CD4-positive, CD25-positive, alpha-beta regulatory T cell (primary cell): ENCODE measurements around the gene RRAD. TPM values are rescaled to one million over a fixed set of nuclear protein-coding genes. Genes with fewer than 3 reads are reported as not detected.
A peak's percentile ranks its signal among the peaks of the same experiment; 100 is the strongest.

Experiments
- ATAC-seq, 2 donors: fragments of 150-1000 bp; cut with Tn5 transposase; one replicate each; pipeline ENCODE4 v1.10.0; 2021; ENCODE audit warnings: low read depth in 2 of 2, moderate number of reproducible peaks in 2 of 2, moderate library complexity in 1 of 2
- DNase-seq, 3 donors: peaks; one replicate each; pipeline versions ENCODE4 v3.0.0 to v3.0.0-alpha.2; 2012 to 2022; ENCODE audit warnings: mixed read lengths in 1 of 3
- H3K27ac ChIP-seq: one replicate; pipeline ENCODE4 v1.7.0; 2013; ENCODE audit warnings: mild to moderate bottlenecking, low read length; ENCODE audit not compliant: insufficient read depth, poor library complexity, severe bottlenecking
- H3K27me3 ChIP-seq: one replicate; pipeline ENCODE4 v1.7.0; 2013; ENCODE audit warnings: low read length; ENCODE audit not compliant: control insufficient read depth, insufficient read depth
- H3K36me3 ChIP-seq: one replicate; pipeline ENCODE4 v1.7.0; 2013; ENCODE audit warnings: mild to moderate bottlenecking, low read length, moderate library complexity; ENCODE audit not compliant: control insufficient read depth, insufficient read depth
- H3K4me1 ChIP-seq: 2 replicates; pipeline ENCODE4 v1.7.0; 2013; ENCODE audit warnings: mild to moderate bottlenecking, low read length; ENCODE audit not compliant: insufficient read depth, control insufficient read depth, poor library complexity, severe bottlenecking
- H3K4me3 ChIP-seq: one replicate; pipeline ENCODE4 v1.7.0; 2013; ENCODE audit warnings: low read depth, mild to moderate bottlenecking, low read length, moderate library complexity
- H3K9me3 ChIP-seq, 2 experiments: 1 replicate in 1 of 2; 2 replicates in 1 of 2; pipeline ENCODE4 v1.7.0; 2013; ENCODE audit warnings: low read length in 2 of 2, mild to moderate bottlenecking in 1 of 2, moderate library complexity in 1 of 2; ENCODE audit not compliant: control insufficient read depth in 2 of 2
- H3K27ac Mint-ChIP-seq, 3 donors: one replicate each; pipeline ENCODE4 v1.8.0; 2020 to 2022; ENCODE audit warnings: mild to moderate bottlenecking in 3 of 3, mixed read lengths in 3 of 3, moderate library complexity in 2 of 3
- H3K27me3 Mint-ChIP-seq: one replicate; pipeline ENCODE4 v1.8.0; 2022; ENCODE audit warnings: mild to moderate bottlenecking, mixed read lengths
- H3K36me3 Mint-ChIP-seq: one replicate; pipeline ENCODE4 v1.8.0; 2020; ENCODE audit warnings: mixed read lengths
- H3K4me1 Mint-ChIP-seq, 4 donors: one replicate each; pipeline ENCODE4 v1.8.0; 2020 to 2022; ENCODE audit warnings: mixed read lengths in 4 of 4, mild to moderate bottlenecking in 1 of 4
- H3K4me3 Mint-ChIP-seq, 4 donors: one replicate each; pipeline ENCODE4 v1.8.0; 2020 to 2022; ENCODE audit warnings: mild to moderate bottlenecking in 4 of 4, mixed read lengths in 4 of 4, moderate library complexity in 3 of 4
- H3K9me3 Mint-ChIP-seq, 7 donors: one replicate each; pipeline ENCODE4 v1.8.0; 2020 to 2022; ENCODE audit warnings: mixed read lengths in 7 of 7, mild to moderate bottlenecking in 3 of 7, moderate library complexity in 2 of 7
- polyA plus RNA-seq, 4 donors: library from polyadenylated mRNA; unstranded; fragments of 300-500 nt; fragmentation: Illumina TruSeq; gene quantifications; one replicate each; pipeline ENCODE4 v1.2.3, GENCODE V29; 2021
- total RNA-seq: library from RNA; stranded (reverse); gene quantifications from one replicate; pipeline ENCODE4 v1.2.3, GENCODE V29; 2022

RRAD gene
- total and polyA plus RNA-seq, 5 donors from 2014 or later = 0.35 TPM; not detected in 4

DNA sequence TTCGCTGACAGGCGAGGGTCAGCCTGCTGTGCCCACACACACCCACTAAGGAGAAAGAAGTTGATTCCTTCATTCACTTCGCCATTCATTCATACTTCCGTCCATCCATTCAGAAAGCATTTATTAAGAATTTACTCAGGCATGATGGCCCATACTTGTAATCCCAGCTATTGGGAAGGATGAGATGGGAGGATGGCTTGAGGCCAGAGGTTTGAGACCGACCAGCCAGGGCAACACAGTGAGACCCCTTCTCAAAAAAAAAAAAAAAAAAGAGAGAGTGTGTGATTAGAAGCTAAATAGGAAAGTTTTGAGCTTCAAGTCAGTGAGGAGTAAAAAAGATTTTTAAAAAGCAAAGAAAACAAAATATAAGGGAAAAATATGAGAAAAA lies 18.7 kb upstream of the RRAD start:
- Mint-ChIP-seq H3K27ac (no peak overlapping the region), H3K9me3 (no peaks in the 10 kb centered on the region), H3K4me1 (peaks cover 0 to 24% (median 12%) of the 10 kb centered on the region in 4 donors), H3K27me3 (peaks cover 21% of the 10 kb centered on the region), H3K36me3 (peaks cover 23% of the 10 kb centered on the region), H3K4me3 (no peak overlapping the region)
- H3K27me3 ChIP-seq = no peaks in the 10 kb centered on the region
- H3K27ac ChIP-seq = no peak overlapping the region
- no peak overlapping the region for H3K4me3 ChIP-seq
- ATAC-seq = no peak
- peaks cover 18% of the 10 kb centered on the region for H3K4me1 ChIP-seq
- H3K9me3 ChIP-seq = no peaks in the 10 kb centered on the region
- DNase-seq = no peak
- H3K36me3 ChIP-seq = peaks cover 44% of the 10 kb centered on the region

DNA sequence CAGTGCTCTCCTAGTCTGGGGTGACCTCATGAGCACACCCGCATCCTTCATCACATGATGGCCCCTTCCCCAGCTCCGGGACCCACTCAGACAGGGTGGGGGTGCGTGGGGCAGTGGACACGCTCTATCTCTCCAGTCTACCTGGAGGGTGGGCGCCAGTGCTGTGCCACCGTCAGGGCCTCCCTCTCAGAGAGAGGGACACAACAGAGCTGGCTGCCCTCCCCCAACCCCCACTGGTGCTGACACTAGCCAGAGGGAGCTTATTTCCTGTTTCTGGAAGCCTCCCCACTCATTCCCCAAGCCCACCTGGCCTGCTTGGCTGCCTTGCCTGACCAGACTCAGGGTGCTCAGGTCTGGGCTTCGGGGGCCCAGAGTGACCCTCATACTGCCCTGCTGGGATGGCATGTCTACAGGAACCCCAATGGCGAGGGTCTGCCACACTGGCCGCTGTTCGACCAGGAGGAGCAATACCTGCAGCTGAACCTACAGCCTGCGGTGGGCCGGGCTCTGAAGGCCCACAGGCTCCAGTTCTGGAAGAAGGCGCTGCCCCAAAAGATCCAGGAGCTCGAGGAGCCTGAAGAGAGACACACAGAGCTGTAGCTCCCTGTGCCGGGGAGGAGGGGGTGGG lies 18.2 kb upstream of the RRAD start:
- no peak for ATAC-seq
- Mint-ChIP-seq H3K9me3 (no peaks in the 10 kb centered on the region), H3K27ac (no peak overlapping the region), H3K4me3 (peak overlapping the region in 1 of 4 donors; percentile 7), H3K4me1 (peaks cover 0 to 22% (median 11%) of the 10 kb centered on the region in 4 donors), H3K27me3 (peaks cover 16% of the 10 kb centered on the region), H3K36me3 (peaks cover 23% of the 10 kb centered on the region)
- Histone ChIP-seq H3K9me3 (no peaks in the 10 kb centered on the region), H3K27me3 (no peaks in the 10 kb centered on the region), H3K27ac (no peak overlapping the region), H3K36me3 (peaks cover 47% of the 10 kb centered on the region), H3K4me1 (peaks cover 13% of the 10 kb centered on the region), H3K4me3 (no peak overlapping the region)
- DNase-seq = no peak

DNA sequence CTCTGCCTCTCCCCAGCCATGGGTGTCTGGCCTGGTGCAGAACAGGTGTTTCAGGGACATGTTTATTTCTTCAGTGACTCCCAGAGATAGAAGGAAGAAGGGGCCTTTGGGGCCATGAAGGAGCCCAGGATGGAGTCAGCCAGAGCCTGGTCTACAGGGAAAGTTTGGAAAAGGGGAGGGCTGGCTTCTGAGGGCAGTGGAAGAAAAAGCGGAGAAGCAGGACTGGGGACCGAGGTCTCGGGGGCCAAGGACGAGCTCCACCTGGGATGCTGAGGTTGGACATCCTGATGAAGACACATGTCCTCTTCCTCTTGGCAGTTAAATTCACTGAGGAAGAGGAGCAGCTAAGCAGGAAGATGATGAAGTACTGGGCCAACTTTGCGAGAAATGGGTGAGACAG lies 17.6 kb upstream of the RRAD start:
- DNase-seq (no peak), ATAC-seq (no peak)
- Histone ChIP-seq H3K27ac (no peak overlapping the region), H3K27me3 (no peaks in the 10 kb centered on the region), H3K9me3 (no peaks in the 10 kb centered on the region), H3K4me1 (peaks cover 7% of the 10 kb centered on the region), H3K36me3 (peaks cover 52% of the 10 kb centered on the region), H3K4me3 (no peak overlapping the region)
- Mint-ChIP-seq H3K27ac (no peak overlapping the region), H3K4me3 (peak overlapping the region in 1 of 4 donors; percentile 7), H3K4me1 (peaks cover 0 to 20% (median 8%) of the 10 kb centered on the region in 4 donors), H3K27me3 (peaks cover 10% of the 10 kb centered on the region), H3K9me3 (no peaks in the 10 kb centered on the region), H3K36me3 (peaks cover 23% of the 10 kb centered on the region)

DNA sequence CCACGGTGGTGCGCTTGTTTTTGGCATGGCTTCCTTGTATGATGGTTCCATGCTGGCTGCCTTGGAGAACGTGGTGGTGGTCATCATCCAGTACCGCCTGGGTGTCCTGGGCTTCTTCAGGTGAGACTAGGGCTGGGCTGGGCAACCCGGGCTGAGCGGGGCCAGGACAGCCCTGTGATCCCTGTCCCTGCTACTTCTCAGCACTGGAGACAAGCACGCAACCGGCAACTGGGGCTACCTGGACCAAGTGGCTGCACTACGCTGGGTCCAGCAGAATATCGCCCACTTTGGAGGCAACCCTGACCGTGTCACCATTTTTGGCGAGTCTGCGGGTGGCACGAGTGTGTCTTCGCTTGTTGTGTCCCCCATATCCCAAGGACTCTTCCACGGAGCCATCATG lies 14.9 kb upstream of the RRAD start:
- Histone ChIP-seq H3K4me3 (no peak overlapping the region), H3K4me1 (peaks cover 16% of the 10 kb centered on the region), H3K9me3 (no peaks in the 10 kb centered on the region), H3K36me3 (peaks cover 52% of the 10 kb centered on the region), H3K27ac (no peak overlapping the region), H3K27me3 (no peaks in the 10 kb centered on the region)
- Mint-ChIP-seq H3K4me1 (peaks cover 0 to 36% (median 18%) of the 10 kb centered on the region in 4 donors), H3K4me3 (no peak overlapping the region), H3K36me3 (peaks cover 23% of the 10 kb centered on the region), H3K27me3 (no peaks in the 10 kb centered on the region), H3K9me3 (no peaks in the 10 kb centered on the region), H3K27ac (no peak overlapping the region)
- DNase-seq (no peak), ATAC-seq (no peak)

DNA sequence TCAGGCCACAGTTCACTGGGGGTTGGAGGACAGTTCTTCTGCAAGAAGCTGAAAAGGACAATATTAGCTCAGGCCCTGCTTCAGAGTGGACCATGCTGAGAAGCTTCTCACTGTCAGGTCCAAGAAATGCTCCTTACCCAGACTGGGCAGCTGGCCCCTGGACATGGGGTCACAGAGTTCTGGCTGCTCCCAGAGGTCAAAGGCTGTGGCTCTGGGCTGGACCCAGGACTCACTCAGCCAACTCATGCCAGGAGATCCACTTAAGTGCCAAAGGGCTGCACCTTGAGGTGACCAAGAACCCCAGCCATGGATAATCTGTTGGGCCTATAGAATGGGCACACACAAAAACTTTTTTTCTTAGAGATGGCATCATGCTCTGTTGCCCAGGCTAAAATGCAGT lies 14.0 kb upstream of the RRAD start:
- H3K36me3 ChIP-seq = peaks cover 52% of the 10 kb centered on the region
- peaks cover under 1% of the 10 kb centered on the region for H3K27me3 Mint-ChIP-seq
- H3K27ac Mint-ChIP-seq = peak overlapping the region in 1 of 3 donors; percentile 52
- no peak for DNase-seq
- ATAC-seq = no peak
- H3K4me1 ChIP-seq = peaks cover 19% of the 10 kb centered on the region
- H3K4me3 ChIP-seq = no peak overlapping the region
- peaks cover 23% of the 10 kb centered on the region for H3K36me3 Mint-ChIP-seq
- H3K27me3 ChIP-seq = no peaks in the 10 kb centered on the region
- no peaks in the 10 kb centered on the region for H3K9me3 Mint-ChIP-seq
- H3K9me3 ChIP-seq = no peaks in the 10 kb centered on the region
- H3K4me1 Mint-ChIP-seq = peaks cover 0 to 40% (median 20%) of the 10 kb centered on the region in 4 donors
- no peak overlapping the region for H3K27ac ChIP-seq
- peak overlapping the region in 1 of 4 donors; percentile 73 for H3K4me3 Mint-ChIP-seq

DNA sequence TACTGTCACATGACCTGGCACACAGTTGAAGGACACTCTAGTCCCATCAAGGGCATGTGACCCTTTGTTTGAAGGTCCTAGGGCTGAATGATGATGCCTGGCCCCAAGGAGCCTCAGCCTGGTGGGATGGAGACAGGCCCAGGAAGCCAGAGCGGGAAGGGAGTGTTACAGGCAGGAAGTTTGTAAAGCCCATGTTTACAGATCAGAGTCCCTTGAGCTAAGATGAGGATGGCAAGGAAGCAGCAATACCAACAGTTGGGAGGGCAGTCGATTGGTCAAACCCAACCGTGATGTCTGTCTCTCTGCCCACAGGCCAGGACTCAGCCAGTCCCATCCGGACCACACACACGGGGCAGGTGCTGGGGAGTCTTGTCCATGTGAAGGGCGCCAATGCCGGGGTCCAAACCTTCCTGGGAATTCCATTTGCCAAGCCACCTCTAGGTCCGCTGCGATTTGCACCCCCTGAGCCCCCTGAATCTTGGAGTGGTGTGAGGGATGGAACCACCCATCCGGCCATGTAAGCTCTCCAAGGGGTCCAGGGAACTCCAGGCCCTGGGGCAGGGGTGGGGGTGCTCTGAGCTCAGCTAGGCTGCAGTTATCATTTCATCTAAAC lies 12.5 kb upstream of the RRAD start:
- peaks cover 46% of the 10 kb centered on the region for H3K36me3 ChIP-seq
- Mint-ChIP-seq H3K36me3 (peaks cover 17% of the 10 kb centered on the region), H3K9me3 (no peaks in the 10 kb centered on the region), H3K4me3 (peak overlapping the region in 3 of 4 donors; percentile 40 to 76 (median 74)), H3K27me3 (peaks cover 6% of the 10 kb centered on the region), H3K27ac (peak overlapping the region in 2 of 3 donors; percentile 87 to 88), H3K4me1 (peaks cover 6 to 55% (median 33%) of the 10 kb centered on the region in 4 donors)
- DNase-seq (no peak), ATAC-seq (no peak)
- no peaks in the 10 kb centered on the region for H3K27me3 ChIP-seq
- no peak overlapping the region for H3K4me3 ChIP-seq
- H3K4me1 ChIP-seq = peaks cover 29% of the 10 kb centered on the region
- H3K27ac ChIP-seq = no peak overlapping the region
- H3K9me3 ChIP-seq = no peaks in the 10 kb centered on the region

DNA sequence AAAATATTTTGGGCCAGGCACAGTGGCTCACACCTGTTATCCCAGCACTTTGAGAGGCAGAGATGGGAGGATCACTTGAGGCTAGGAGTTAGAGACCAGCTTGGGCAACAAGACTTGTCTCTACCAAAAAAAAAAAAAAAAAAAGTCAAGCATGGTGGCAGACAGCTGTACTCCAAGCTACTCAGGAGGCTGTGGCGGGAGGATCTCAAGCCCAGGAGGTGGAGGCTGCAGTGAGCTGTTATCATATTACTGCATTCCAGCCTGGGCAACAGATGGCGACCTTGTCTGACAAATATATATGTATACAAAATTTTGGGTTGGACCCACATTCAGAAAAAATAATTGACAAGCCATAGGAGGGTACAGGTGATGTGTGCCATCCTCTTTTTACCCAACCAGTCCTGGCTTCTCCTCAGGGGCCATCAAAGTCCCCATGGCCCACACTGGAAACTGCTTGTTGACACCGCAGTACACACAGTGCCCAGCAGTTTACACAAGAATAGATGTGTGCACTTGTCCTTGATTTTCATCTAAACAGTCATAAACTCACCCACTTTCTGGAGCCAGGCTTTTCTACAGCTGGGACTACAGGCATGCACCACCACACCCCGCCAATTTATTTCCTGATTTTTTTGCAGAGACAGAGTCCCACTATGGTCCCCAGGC lies 11.7 kb upstream of the RRAD start:
- H3K9me3 ChIP-seq = no peaks in the 10 kb centered on the region
- H3K4me3 Mint-ChIP-seq = peak overlapping the region; percentile 74 to 98 (median 87)
- no peak for ATAC-seq
- H3K36me3 Mint-ChIP-seq = peaks cover 14% of the 10 kb centered on the region
- no peaks in the 10 kb centered on the region for H3K27me3 ChIP-seq
- peaks cover 6% of the 10 kb centered on the region for H3K27me3 Mint-ChIP-seq
- H3K9me3 Mint-ChIP-seq = no peaks in the 10 kb centered on the region
- H3K4me1 Mint-ChIP-seq = peaks cover 6 to 63% (median 38%) of the 10 kb centered on the region in 4 donors
- no peak overlapping the region for H3K27ac ChIP-seq
- H3K27ac Mint-ChIP-seq = peak overlapping the region in 2 of 3 donors; percentile 87 to 88
- H3K4me1 ChIP-seq = peaks cover 37% of the 10 kb centered on the region
- DNase-seq = no peak
- H3K4me3 ChIP-seq = no peak overlapping the region
- H3K36me3 ChIP-seq = peaks cover 42% of the 10 kb centered on the region
